H1 (cell line): Measurements from ENCODE around the gene PAQR9. TPM values are rescaled to one million over a fixed set of nuclear protein-coding genes. Genes with fewer than 3 reads are reported as not detected.
A peak's percentile ranks its signal among the peaks of the same experiment; 100 is the strongest.

Source experiments
- BCL11A ChIP-seq, 2 experiments: IDR thresholded peaks; one replicate each; pipeline ENCODE4 v1.6.1; 2011; ENCODE audit warnings: low read depth in 2 of 2, low read length in 2 of 2, mild to moderate bottlenecking in 2 of 2
- JUN ChIP-seq: IDR thresholded peaks from 2 replicates; pipeline ENCODE4 v1.6.1; 2011; ENCODE audit warnings: low read depth, mild to moderate bottlenecking, improper control_type of control experiment, low read length
- NRF1 ChIP-seq: IDR thresholded peaks from 2 replicates; pipeline ENCODE4 v1.6.1; 2011; ENCODE audit warnings: mild to moderate bottlenecking, low read depth, low read length, improper control_type of control experiment
- RAD21 ChIP-seq, 2 experiments: IDR thresholded peaks in 1 of 2; conservative IDR thresholded peaks in 1 of 2; 2 replicates each; pipeline ENCODE4 v1.6.1; 2011; ENCODE audit warnings: low read depth in 2 of 2, low read length in 2 of 2, improper control_type of control experiment in 1 of 2, inconsistent platforms in 1 of 2, mild to moderate bottlenecking in 1 of 2, moderate library complexity in 1 of 2
- RBBP5 ChIP-seq: IDR thresholded peaks from 2 replicates; pipeline ENCODE4 v1.7.1; 2012; ENCODE audit warnings: low read depth, mild to moderate bottlenecking, inconsistent platforms, low read length, moderate library complexity, borderline replicate concordance
- YY1 ChIP-seq: IDR thresholded peaks from 2 replicates; pipeline ENCODE4 v1.6.1; 2011; ENCODE audit warnings: low read depth, mild to moderate bottlenecking, low read length
- polyA plus RNA-seq, 7 experiments: library from polyadenylated mRNA; depleted of rRNA in 3 of 7; stranded (reverse) in 5 of 7; unstranded in 2 of 7; fragments of >200 nt in 5 of 7; fragments of 200-250 nt in 2 of 7; gene quantifications; 1 replicate in 5 of 7; 2 replicates in 1 of 7; 4 replicates in 1 of 7; pipeline versions ENCODE4 v1.2.1 to v1.2.3, GENCODE V29; 2011 to 2013; ENCODE audit warnings: missing spikeins in 2 of 7, mixed read lengths in 2 of 7
- total RNA-seq: library from RNA; stranded (reverse); fragmentation: NEBNext Ultra II Directional; extraction: Animal tissue kit (Norgen Biotek cat#: 25700); gene quantifications from 2 replicates; pipeline ENCODE4 v1.2.1, GENCODE V29; 2021
- TF ChIP-seq, protein P1 (sequence below), 3 experiments: IDR thresholded peaks; 1 replicate in 2 of 3; 2 replicates in 1 of 3; pipeline versions ENCODE4 v1.5.1 to v1.6.1; 2011; ENCODE audit warnings: low read length in 3 of 3, mild to moderate bottlenecking in 3 of 3, inconsistent platforms in 2 of 3, low read depth in 1 of 3, moderate library complexity in 1 of 3; ENCODE audit not compliant: insufficient read depth in 1 of 3; ENCODE audit errors: control extremely low read depth in 1 of 3

Gene PAQR9
- total and polyA plus RNA-seq, 2 of the 8 experiments (the other 6 are each of a cell fraction or from before 2014, with no cell fraction given) = 2.6 to 5.2 TPM

DNA sequence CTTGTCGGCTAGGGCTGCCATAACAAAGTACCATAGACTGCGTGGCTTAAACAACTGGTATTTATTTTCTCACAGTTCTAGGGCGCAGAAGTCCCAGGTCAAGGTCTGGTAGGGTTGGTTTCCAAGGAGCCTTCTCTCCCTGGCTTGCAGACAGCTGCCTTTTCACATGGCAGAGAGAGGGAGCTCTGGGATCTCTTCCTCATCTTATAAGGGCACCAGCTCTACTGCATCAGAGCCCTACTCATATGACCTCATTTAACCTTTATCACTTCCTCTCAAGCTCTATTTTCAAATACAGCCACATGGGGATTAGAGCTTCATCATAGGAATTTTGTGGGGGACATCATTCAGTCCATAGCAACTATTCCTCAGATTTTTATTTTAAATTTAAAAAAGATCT, 17.6 kb upstream of the PAQR9 start (continued):
- TF ChIP-seq, protein P1, sequence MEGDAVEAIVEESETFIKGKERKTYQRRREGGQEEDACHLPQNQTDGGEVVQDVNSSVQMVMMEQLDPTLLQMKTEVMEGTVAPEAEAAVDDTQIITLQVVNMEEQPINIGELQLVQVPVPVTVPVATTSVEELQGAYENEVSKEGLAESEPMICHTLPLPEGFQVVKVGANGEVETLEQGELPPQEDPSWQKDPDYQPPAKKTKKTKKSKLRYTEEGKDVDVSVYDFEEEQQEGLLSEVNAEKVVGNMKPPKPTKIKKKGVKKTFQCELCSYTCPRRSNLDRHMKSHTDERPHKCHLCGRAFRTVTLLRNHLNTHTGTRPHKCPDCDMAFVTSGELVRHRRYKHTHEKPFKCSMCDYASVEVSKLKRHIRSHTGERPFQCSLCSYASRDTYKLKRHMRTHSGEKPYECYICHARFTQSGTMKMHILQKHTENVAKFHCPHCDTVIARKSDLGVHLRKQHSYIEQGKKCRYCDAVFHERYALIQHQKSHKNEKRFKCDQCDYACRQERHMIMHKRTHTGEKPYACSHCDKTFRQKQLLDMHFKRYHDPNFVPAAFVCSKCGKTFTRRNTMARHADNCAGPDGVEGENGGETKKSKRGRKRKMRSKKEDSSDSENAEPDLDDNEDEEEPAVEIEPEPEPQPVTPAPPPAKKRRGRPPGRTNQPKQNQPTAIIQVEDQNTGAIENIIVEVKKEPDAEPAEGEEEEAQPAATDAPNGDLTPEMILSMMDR (IDR thresholded peaks at IDR 0.05; ENCODE audit: control extremely low read depth in 1 of 3, insufficient read depth in 1 of 3, low read depth in 1 of 3, low read length in 3 of 3) = peak in 1 of 3 experiments; percentile 33; a peak in 1 of 4 replicates
- TF ChIP-seq JUN (no peak), BCL11A (IDR thresholded peaks at IDR 0.05; ENCODE audit: low read depth in 2 of 2, low read length in 2 of 2) (no peak), RBBP5 (no peak), RAD21 (IDR thresholded peaks at IDR 0.05 in 1 of 2, conservative IDR thresholded peaks at IDR 0.05 in 1 of 2; ENCODE audit: low read depth in 2 of 2, low read length in 2 of 2) (0 out of 4 replicates have a peak, but pooled peaks have one; percentile 7 to 17), NRF1 (no peak), YY1 (no peak)
